Adrenal gland (tissue), 12 donors: ENCODE results near the gene SCRN1. TPM values are rescaled to one million over a fixed set of nuclear protein-coding genes. Genes with fewer than 3 reads are reported as not detected.

Experiments used
- DNase-seq, 7 donors: peaks; one replicate each; pipeline ENCODE4 v3.0.0-alpha.2; 2019 to 2020
- H3K27ac ChIP-seq, 5 donors: fragments of 200-600 bp; sonication (generic) in 4 of 5; 1 replicate in 3 of 5; 2 replicates in 2 of 5; pipeline versions ENCODE4 v1.5.1 to v1.8.0; 2016 to 2020; ENCODE audit warnings: mild to moderate bottlenecking in 1 of 5
- H3K27me3 ChIP-seq: fragments of 200-600 bp; 2 replicates; pipeline ENCODE4 v1.8.0; 2021
- H3K36me3 ChIP-seq, 2 donors: fragments of 200-600 bp; replicated peaks in 1 of 2; 1 replicate in 1 of 2; 2 replicates in 1 of 2; pipeline versions ENCODE4 v1.5.1 to v1.8.0; 2018 to 2022
- H3K4me1 ChIP-seq, 2 donors: fragments of 200-600 bp; replicated peaks in 1 of 2; 1 replicate in 1 of 2; 2 replicates in 1 of 2; pipeline versions ENCODE4 v1.5.1 to v1.8.0; 2018 to 2021
- H3K4me3 ChIP-seq, 4 donors: fragments of 200-600 bp; sonication (generic) in 3 of 4; one replicate each; pipeline ENCODE4 v1.5.1; 2016 to 2018
- H3K9me3 ChIP-seq, 3 donors: fragments of 200-600 bp; sonication (generic) in 1 of 3; replicated peaks in 1 of 3; 1 replicate in 2 of 3; 2 replicates in 1 of 3; pipeline versions ENCODE4 v1.5.1 to v1.8.0; 2016 to 2021
- CTCF ChIP-seq, 6 experiments: fragments of 450-650 bp in 4 of 6; fragments of 200-600 bp in 2 of 6; sonication (generic) in 1 of 6; IDR thresholded peaks; 1 replicate in 5 of 6; 2 replicates in 1 of 6; pipeline versions ENCODE4 v1.5.1 to v1.8.0; 2016 to 2021; ENCODE audit warnings: antibody characterized with exemption in 6 of 6, mild to moderate bottlenecking in 2 of 6, moderate library complexity in 1 of 6
- POLR2A ChIP-seq, 2 donors: fragments of 450-650 bp; IDR thresholded peaks; one replicate each; pipeline ENCODE4 v1.6.1; 2017; ENCODE audit warnings: antibody characterized with exemption in 2 of 2, mild to moderate bottlenecking in 2 of 2, moderate library complexity in 1 of 2
- WGBS, 4 donors: extraction: QIAGEN DNeasy Blood & Tissue Kit in 2 of 4; methylation state at CpG; one replicate each; pipeline versions ENCODE4 v1.1.5 to v1.1.7; 2013 to 2017; 5-methylcytosine and 5-hydroxymethylcytosine counted together
- intact Hi-C, 2 donors: fragments of 100-400 bp; cut with DNase I; formaldehyde crosslinking; loops; one replicate each; pipeline versions ENCODE4 v1.14.1 to v1.15.0; 2022 to 2023
- polyA plus RNA-seq, 3 donors: library from polyadenylated mRNA; stranded (reverse); fragments of 200-250 nt in 2 of 3; fragments of 350-450 nt in 1 of 3; fragmentation: Illumina TruSeq in 1 of 3; extraction: RNeasy Lipid Tissue Mini Kit (QIAGEN cat#74804) in 1 of 3; gene quantifications; one replicate each; pipeline ENCODE4 v1.2.3, GENCODE V29; 2013 to 2014
- total RNA-seq, 9 donors: library from RNA; depleted of rRNA in 4 of 9; stranded (reverse); fragments of >200 nt in 4 of 9; fragments of 120-200 nt in 1 of 9; fragmentation: NEBNext Ultra II Directional in 1 of 9; extraction: Animal tissue kit (Norgen Biotek cat#: 25700) in 1 of 9; gene quantifications; one replicate each; pipeline versions ENCODE4 v1.1.0 to v1.2.4, GENCODE V29; 2013 to 2023
- donor health status: healthy with polysubstance abuse.
- donor health status: Bipolar disorder and iron deficiency.
- donor health status: DM: yes; HTN: yes; CAD: no.
- donor health status: DM: no; HTN: no; CAD: no.
- donor health status: DM: no; HTN: no; CAD: no.
- donor health status: DM: yes; HTN: yes; CAD: no.

Gene SCRN1
- total and polyA plus RNA-seq, 12 donors, result 8.2 to 75.9 (median 50.2) TPM

GRCh38 chr7:29956487-29956836 is 33.1 kb downstream of the SCRN1 start:
- Histone ChIP-seq H3K27me3 (no peaks in the 10 kb centered on the region), H3K36me3 (peaks cover 0 to 9% of the 10 kb centered on the region in 2 donors), H3K4me1 (no peaks in the 10 kb centered on the region), H3K4me3 (no peak overlapping the region), H3K9me3 (no peaks in the 10 kb centered on the region), H3K27ac (no peak overlapping the region)
- intact Hi-C loops, result loop anchor here in 1 of 2 donors (10.0 kb wide), 1 partner anchor 108 kb away; no protein-coding TSS in a partner anchor
- TF ChIP-seq CTCF (IDR thresholded peaks at IDR 0.05), result no peak
- 71 to 80% (median 77%) methylated on average over 3 of the region's 3 CpGs for WGBS, 4 donors
- DNase-seq, result no peak

- Histone ChIP-seq H3K4me3 (no peak overlapping the region), H3K4me1 (no peaks in the 10 kb centered on the region), H3K9me3 (no peaks in the 10 kb centered on the region), H3K36me3 (peaks cover 0 to 13% of the 10 kb centered on the region in 2 donors), H3K27ac (no peak overlapping the region), H3K27me3 (no peaks in the 10 kb centered on the region)
- 60 to 72% (median 70%) methylated on average over 8 of the region's 8 CpGs for WGBS, 4 donors
- TF ChIP-seq POLR2A (IDR thresholded peaks at IDR 0.05), result no peak
- TF ChIP-seq CTCF (IDR thresholded peaks at IDR 0.05), result no peak
- DNase-seq, result peak in 1 of 7 donors; percentile 18
- intact Hi-C loops, result loop anchor here in 1 of 2 donors (10.0 kb wide), 1 partner anchor 109 kb away; no protein-coding TSS in a partner anchor
Measured at GRCh38 chr7:29955799-29956486, 33.7 kb downstream of the SCRN1 start.

GRCh38 chr7:29955075-29955792 is 34.4 kb downstream of the SCRN1 start:
- H3K4me3 ChIP-seq, result no peak overlapping the region
- WGBS, 4 donors, result 86 to 94% (median 92%) methylated on average over 7 of the region's 7 CpGs
- H3K27me3 ChIP-seq, result no peaks in the 10 kb centered on the region
- no peak overlapping the region for H3K27ac ChIP-seq
- no peak for TF ChIP-seq POLR2A (IDR thresholded peaks at IDR 0.05)
- no peak for TF ChIP-seq CTCF (IDR thresholded peaks at IDR 0.05)
- peaks cover 0 to 13% of the 10 kb centered on the region in 2 donors for H3K36me3 ChIP-seq
- intact Hi-C loops, result loop anchor here in 1 of 2 donors (10.0 kb wide), 1 partner anchor 110 kb away; no protein-coding TSS in a partner anchor
- no peaks in the 10 kb centered on the region for H3K9me3 ChIP-seq
- no peak for DNase-seq
- no peaks in the 10 kb centered on the region for H3K4me1 ChIP-seq

- H3K27ac ChIP-seq, result no peak overlapping the region
- no peak for DNase-seq
- no peaks in the 10 kb centered on the region for H3K4me1 ChIP-seq
- WGBS, 4 donors, result 77 to 87% (median 78%) methylated on average over 4 of the region's 4 CpGs
- intact Hi-C loops, result loop anchor here in 1 of 2 donors (10.0 kb wide), 1 partner anchor 111 kb away; no protein-coding TSS in a partner anchor
- no peaks in the 10 kb centered on the region for H3K27me3 ChIP-seq
- H3K4me3 ChIP-seq, result no peak overlapping the region
- TF ChIP-seq POLR2A (IDR thresholded peaks at IDR 0.05) (no peak), CTCF (IDR thresholded peaks at IDR 0.05) (no peak)
- peaks cover 0 to 19% of the 10 kb centered on the region in 2 donors for H3K36me3 ChIP-seq
- H3K9me3 ChIP-seq, result no peaks in the 10 kb centered on the region
Measured at GRCh38 chr7:29953726-29954347, 35.8 kb downstream of the SCRN1 start.
